ENCODE measurements around the gene TXNRD2. TPM values are rescaled to one million over a fixed set of nuclear protein-coding genes. Genes with fewer than 3 reads are reported as not detected.

The TXNRD2 gene
- total RNA-seq, 3 donors from 2014 or later (not counting 1 experiment from before 2014, with no cell fraction given): 23.5 to 37.3 (median 24.4) TPM

DNA sequence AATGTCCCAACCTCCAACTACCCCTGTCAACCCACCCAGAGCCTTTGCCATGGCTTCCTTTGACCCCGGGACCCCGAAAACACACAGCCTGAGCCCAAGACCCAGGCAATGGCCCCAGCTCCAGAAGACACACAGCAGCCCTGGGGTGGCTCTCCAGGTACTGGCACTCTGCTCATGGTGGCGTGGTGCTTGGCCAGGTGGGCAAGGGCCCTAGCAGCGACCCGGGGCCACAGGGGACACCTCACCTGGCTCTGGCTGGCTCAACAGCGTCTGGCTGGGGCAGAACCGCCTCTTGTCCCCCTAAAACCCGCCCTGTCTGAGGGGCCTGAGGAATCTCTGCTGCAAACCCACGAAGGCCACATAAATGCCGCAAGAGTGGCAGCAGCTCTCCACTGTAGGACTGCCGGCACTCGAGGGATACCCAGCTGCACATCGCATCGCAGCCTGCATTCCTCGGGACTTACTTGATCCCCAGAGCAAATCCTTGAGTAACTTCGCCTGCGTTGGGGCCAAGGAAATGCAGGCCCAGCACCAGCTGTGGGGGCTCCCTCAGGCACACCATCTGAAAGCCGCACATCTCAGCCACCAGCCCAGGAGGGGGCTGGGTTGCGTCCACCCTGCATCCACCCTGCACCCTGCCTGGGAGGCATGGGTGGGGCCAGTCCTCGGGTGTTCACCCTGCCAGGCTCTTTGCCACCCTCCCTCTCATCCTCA, 63.8 kb downstream of the TXNRD2 start:
- H3K4me3 Mint-ChIP-seq: no peak overlapping the region
- no peaks in the 10 kb centered on the region for H3K36me3 Mint-ChIP-seq
- 93% methylated on average over 20 of the region's 20 CpGs for WGBS (ENCODE audit: insufficient coverage)
- Histone ChIP-seq H3K27ac (ENCODE audit: low read length) (no peak overlapping the region), H3K4me1 (ENCODE audit: control insufficient read depth, insufficient read depth, low read length) (no peaks in the 10 kb centered on the region), H3K4me3 (ENCODE audit: low read length) (no peak overlapping the region), H3K27me3 (ENCODE audit: control insufficient read depth, insufficient read depth, low read length) (no peaks in the 10 kb centered on the region), H3K36me3 (ENCODE audit: control insufficient read depth, insufficient read depth, low read length) (no peaks in the 10 kb centered on the region), H3K9me3 (ENCODE audit: control insufficient read depth, insufficient read depth, low read length) (no peaks in the 10 kb centered on the region)
- H3K27me3 Mint-ChIP-seq (ENCODE audit: low read depth in 2 of 2): no peaks in the 10 kb centered on the region
- ATAC-seq: no peak
- H3K27ac Mint-ChIP-seq: no peak overlapping the region
- H3K4me1 Mint-ChIP-seq: no peaks in the 10 kb centered on the region
- intact Hi-C loops (cut with micrococcal nuclease): no loop called here
- TF ChIP-seq, protein P1, sequence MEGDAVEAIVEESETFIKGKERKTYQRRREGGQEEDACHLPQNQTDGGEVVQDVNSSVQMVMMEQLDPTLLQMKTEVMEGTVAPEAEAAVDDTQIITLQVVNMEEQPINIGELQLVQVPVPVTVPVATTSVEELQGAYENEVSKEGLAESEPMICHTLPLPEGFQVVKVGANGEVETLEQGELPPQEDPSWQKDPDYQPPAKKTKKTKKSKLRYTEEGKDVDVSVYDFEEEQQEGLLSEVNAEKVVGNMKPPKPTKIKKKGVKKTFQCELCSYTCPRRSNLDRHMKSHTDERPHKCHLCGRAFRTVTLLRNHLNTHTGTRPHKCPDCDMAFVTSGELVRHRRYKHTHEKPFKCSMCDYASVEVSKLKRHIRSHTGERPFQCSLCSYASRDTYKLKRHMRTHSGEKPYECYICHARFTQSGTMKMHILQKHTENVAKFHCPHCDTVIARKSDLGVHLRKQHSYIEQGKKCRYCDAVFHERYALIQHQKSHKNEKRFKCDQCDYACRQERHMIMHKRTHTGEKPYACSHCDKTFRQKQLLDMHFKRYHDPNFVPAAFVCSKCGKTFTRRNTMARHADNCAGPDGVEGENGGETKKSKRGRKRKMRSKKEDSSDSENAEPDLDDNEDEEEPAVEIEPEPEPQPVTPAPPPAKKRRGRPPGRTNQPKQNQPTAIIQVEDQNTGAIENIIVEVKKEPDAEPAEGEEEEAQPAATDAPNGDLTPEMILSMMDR (IDR thresholded peaks at IDR 0.05): no peak
- H3K9me3 Mint-ChIP-seq: no peaks in the 10 kb centered on the region
- no peak for DNase-seq

DNA sequence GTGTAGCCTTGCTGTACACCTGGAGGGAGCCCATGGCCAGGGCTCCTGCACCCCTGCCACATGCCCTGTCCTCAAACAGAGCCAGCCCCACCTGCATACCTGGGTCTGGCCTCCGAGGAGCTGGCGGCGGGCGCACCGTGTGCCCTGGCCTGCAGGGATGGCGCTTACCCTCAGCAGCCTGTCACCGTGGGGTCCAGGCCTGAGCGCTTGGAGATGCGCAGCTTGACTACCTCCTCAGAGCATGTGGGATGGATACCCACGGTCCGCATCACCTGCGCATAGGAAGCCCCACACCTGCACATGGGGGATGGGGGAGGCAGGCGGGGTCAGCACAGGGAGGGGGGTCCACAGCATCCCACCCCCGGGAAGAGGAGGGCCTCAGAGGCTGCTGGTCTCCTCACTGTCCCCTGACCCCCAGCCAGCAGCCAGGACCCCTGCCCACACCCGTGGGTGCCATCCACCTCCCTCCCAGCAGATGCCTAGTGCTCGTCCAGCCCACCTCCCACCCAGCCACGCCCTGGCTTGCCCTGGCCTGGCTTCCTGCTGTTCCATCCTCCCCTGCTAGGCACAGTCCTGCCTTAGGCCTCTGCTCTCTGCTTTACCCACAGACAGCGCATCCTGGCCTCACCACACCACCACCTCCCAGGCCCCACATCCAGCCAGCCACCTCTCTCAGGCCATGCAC, 64.5 kb downstream of the TXNRD2 start:
- no peak overlapping the region for H3K4me3 Mint-ChIP-seq
- no peaks in the 10 kb centered on the region for H3K36me3 ChIP-seq (ENCODE audit: control insufficient read depth, insufficient read depth, low read length)
- no peaks in the 10 kb centered on the region for H3K4me1 ChIP-seq (ENCODE audit: control insufficient read depth, insufficient read depth, low read length)
- WGBS (ENCODE audit: insufficient coverage): 93% methylated on average over 18 of the region's 18 CpGs
- no peaks in the 10 kb centered on the region for H3K9me3 ChIP-seq (ENCODE audit: control insufficient read depth, insufficient read depth, low read length)
- H3K9me3 Mint-ChIP-seq: no peaks in the 10 kb centered on the region
- H3K36me3 Mint-ChIP-seq: no peaks in the 10 kb centered on the region
- H3K4me1 Mint-ChIP-seq: no peaks in the 10 kb centered on the region
- H3K27ac ChIP-seq (ENCODE audit: low read length): no peak overlapping the region
- no peaks in the 10 kb centered on the region for H3K27me3 Mint-ChIP-seq (ENCODE audit: low read depth in 2 of 2)
- ATAC-seq (no peak), DNase-seq (no peak)
- intact Hi-C loops (cut with micrococcal nuclease): no loop called here
- no peak overlapping the region for H3K4me3 ChIP-seq (ENCODE audit: low read length)
- TF ChIP-seq, protein P1 (IDR thresholded peaks at IDR 0.05): no peak
- no peak overlapping the region for H3K27ac Mint-ChIP-seq
- H3K27me3 ChIP-seq (ENCODE audit: control insufficient read depth, insufficient read depth, low read length): no peaks in the 10 kb centered on the region

DNA sequence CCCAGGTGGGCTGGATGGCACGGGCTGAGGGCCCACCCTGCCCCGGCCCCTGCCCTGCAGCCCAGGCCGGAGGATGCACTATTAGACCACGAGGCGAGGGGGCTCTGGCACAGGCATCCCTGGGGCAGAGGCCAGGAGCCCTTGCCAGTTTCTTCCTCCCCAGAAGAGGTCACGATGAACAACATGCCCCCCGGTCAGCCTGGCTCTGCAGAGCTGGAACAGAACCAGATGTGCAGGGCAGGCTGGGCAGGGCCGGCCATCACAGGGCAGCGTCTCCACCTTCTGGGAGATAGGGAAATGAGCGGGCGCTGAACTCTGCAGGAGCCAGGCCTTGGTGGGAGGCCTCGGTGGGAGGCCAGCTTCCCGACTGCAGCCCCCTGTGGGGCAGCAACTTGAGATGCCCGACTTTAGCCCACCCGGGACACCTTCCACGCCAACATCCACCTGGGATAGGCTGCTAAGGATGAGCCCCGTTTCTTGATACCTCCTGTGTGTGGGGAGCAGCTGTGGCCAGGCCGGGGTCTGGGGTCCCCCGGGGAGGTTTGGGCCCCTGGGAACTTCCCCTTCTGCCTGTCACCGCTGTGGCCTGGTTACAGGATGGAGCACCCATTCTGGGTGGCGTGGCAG, 65.2 kb downstream of the TXNRD2 start:
- no peaks in the 10 kb centered on the region for H3K9me3 Mint-ChIP-seq
- Histone ChIP-seq H3K27me3 (ENCODE audit: control insufficient read depth, insufficient read depth, low read length) (no peaks in the 10 kb centered on the region), H3K9me3 (ENCODE audit: control insufficient read depth, insufficient read depth, low read length) (no peaks in the 10 kb centered on the region), H3K27ac (ENCODE audit: low read length) (no peak overlapping the region), H3K4me1 (ENCODE audit: control insufficient read depth, insufficient read depth, low read length) (no peaks in the 10 kb centered on the region), H3K4me3 (ENCODE audit: low read length) (no peak overlapping the region), H3K36me3 (ENCODE audit: control insufficient read depth, insufficient read depth, low read length) (no peaks in the 10 kb centered on the region)
- no peak overlapping the region for H3K4me3 Mint-ChIP-seq
- H3K4me1 Mint-ChIP-seq: no peaks in the 10 kb centered on the region
- intact Hi-C loops (cut with micrococcal nuclease): no loop called here
- no peaks in the 10 kb centered on the region for H3K36me3 Mint-ChIP-seq
- H3K27me3 Mint-ChIP-seq (ENCODE audit: low read depth in 2 of 2): no peaks in the 10 kb centered on the region
- DNase-seq (no peak), ATAC-seq (no peak)
- no peak overlapping the region for H3K27ac Mint-ChIP-seq
- TF ChIP-seq, protein P1 (IDR thresholded peaks at IDR 0.05): no peak
- WGBS (ENCODE audit: insufficient coverage): 85% methylated on average over 21 of the region's 21 CpGs
